ENCODE results near the gene UNC80.

UNC80 gene

GRCh38 chr2:209937893-209938292 lies 166.3 kb downstream of the UNC80 start:
- no peak for DNase-seq

GRCh38 chr2:209938906-209939305 lies 167.3 kb downstream of the UNC80 start:
- no peak overlapping the region for H4K8ac ChIP-seq (ENCODE audit: low read depth, low read length)
- H3K4ac ChIP-seq (ENCODE audit: low read depth, low read length) = no peak overlapping the region
- no peak overlapping the region for H3K23ac ChIP-seq (ENCODE audit: low read length)
- no peak overlapping the region for H3K27ac ChIP-seq (ENCODE audit: low read depth, low read length)
- no peak overlapping the region for H2BK120ac ChIP-seq (ENCODE audit: low read depth, low read length)
- DNase-seq = no peak
- WGBS (ENCODE audit: extremely low coverage, insufficient coverage, low lambda C conversion rate) = no CpG with 5 or more reads among the region's 1 CpG
- H3K4me1 ChIP-seq (ENCODE audit: control insufficient read depth, low read depth, low read length) = no peaks in the 10 kb centered on the region
- no peaks in the 10 kb centered on the region for H3K27me3 ChIP-seq (ENCODE audit: insufficient read depth, low read length, poor library complexity)
- H4K5ac ChIP-seq (ENCODE audit: low read length) = no peak overlapping the region
- no peak overlapping the region for H3K4me3 ChIP-seq (ENCODE audit: low read length)
- no peaks in the 10 kb centered on the region for H3K79me1 ChIP-seq (ENCODE audit: low read length)
- no peak overlapping the region for H3K56ac ChIP-seq (ENCODE audit: low read length)
- H2BK5ac ChIP-seq (ENCODE audit: low read length) = no peak overlapping the region
- no peak overlapping the region for H3K18ac ChIP-seq (ENCODE audit: low read length)
- no peak overlapping the region for H2BK15ac ChIP-seq (replicated peaks; ENCODE audit: low read depth)
- no peak overlapping the region for H3K9ac ChIP-seq (ENCODE audit: low read length)
- no peak overlapping the region for H2AK5ac ChIP-seq (ENCODE audit: low read length)
- no peaks in the 10 kb centered on the region for H3K36me3 ChIP-seq (ENCODE audit: control insufficient read depth, insufficient read depth, low read length)
- no peaks in the 10 kb centered on the region for H3K79me2 ChIP-seq (ENCODE audit: control insufficient read depth, insufficient read depth, low read length)
- H3K4me2 ChIP-seq (ENCODE audit: low read length) = no peak overlapping the region

More at GRCh38 chr2:209937893-209938292, 166.3 kb downstream of the UNC80 start:
- Histone ChIP-seq H2AK5ac (ENCODE audit: low read length) (no peak overlapping the region), H2BK15ac (replicated peaks; ENCODE audit: low read depth) (no peak overlapping the region), H3K18ac (ENCODE audit: low read length) (no peak overlapping the region), H3K4me1 (ENCODE audit: control insufficient read depth, low read depth, low read length) (no peaks in the 10 kb centered on the region), H3K4me2 (ENCODE audit: low read length) (no peak overlapping the region), H3K23ac (ENCODE audit: low read length) (no peak overlapping the region), H3K79me1 (ENCODE audit: low read length) (no peaks in the 10 kb centered on the region), H3K36me3 (ENCODE audit: control insufficient read depth, insufficient read depth, low read length) (no peaks in the 10 kb centered on the region), H3K27me3 (ENCODE audit: insufficient read depth, low read length, poor library complexity) (no peaks in the 10 kb centered on the region), H3K9ac (ENCODE audit: low read length) (no peak overlapping the region), H3K4ac (ENCODE audit: low read depth, low read length) (no peak overlapping the region), H3K56ac (ENCODE audit: low read length) (no peak overlapping the region), H4K5ac (ENCODE audit: low read length) (no peak overlapping the region), H2BK120ac (ENCODE audit: low read depth, low read length) (no peak overlapping the region), H3K27ac (ENCODE audit: low read depth, low read length) (no peak overlapping the region), H3K4me3 (ENCODE audit: low read length) (no peak overlapping the region), H4K8ac (ENCODE audit: low read depth, low read length) (no peak overlapping the region), H2BK5ac (ENCODE audit: low read length) (no peak overlapping the region), H3K79me2 (ENCODE audit: control insufficient read depth, insufficient read depth, low read length) (no peaks in the 10 kb centered on the region)

DNA sequence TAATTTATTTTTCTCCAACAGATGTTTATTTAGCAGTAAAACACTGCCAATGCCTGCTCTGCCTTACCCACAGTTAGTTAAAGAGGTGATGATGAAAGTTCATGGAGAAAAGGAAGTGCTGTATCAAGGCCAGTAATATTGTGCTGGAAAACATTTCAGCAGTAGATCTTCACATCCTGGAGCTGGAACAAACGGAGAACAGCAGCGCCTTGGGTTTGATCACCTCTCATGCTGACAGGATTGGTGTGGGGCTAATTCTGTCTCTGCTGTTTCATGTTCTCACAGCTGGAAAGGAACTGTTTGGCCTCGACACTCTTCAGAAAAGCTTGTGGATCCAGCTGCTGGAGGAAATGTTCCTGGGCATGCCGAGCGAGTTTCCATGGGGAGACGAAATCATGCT lies 169.3 kb downstream of the UNC80 start:
- no peaks in the 10 kb centered on the region for H3K79me1 ChIP-seq (ENCODE audit: low read length)
- H3K56ac ChIP-seq (ENCODE audit: low read length) = no peak overlapping the region
- no peak overlapping the region for H3K4ac ChIP-seq (ENCODE audit: low read depth, low read length)
- no CpG with 5 or more reads among the region's 6 CpGs for WGBS (ENCODE audit: extremely low coverage, insufficient coverage, low lambda C conversion rate)
- H4K8ac ChIP-seq (ENCODE audit: low read depth, low read length) = no peak overlapping the region
- H3K23ac ChIP-seq (ENCODE audit: low read length) = no peak overlapping the region
- H2BK15ac ChIP-seq (replicated peaks; ENCODE audit: low read depth) = no peak overlapping the region
- DNase-seq = no peak
- H3K27me3 ChIP-seq (ENCODE audit: insufficient read depth, low read length, poor library complexity) = no peaks in the 10 kb centered on the region
- H3K4me1 ChIP-seq (ENCODE audit: control insufficient read depth, low read depth, low read length) = no peaks in the 10 kb centered on the region
- H2BK5ac ChIP-seq (ENCODE audit: low read length) = no peak overlapping the region
- no peaks in the 10 kb centered on the region for H3K79me2 ChIP-seq (ENCODE audit: control insufficient read depth, insufficient read depth, low read length)
- H3K27ac ChIP-seq (ENCODE audit: low read depth, low read length) = no peak overlapping the region
- H3K9ac ChIP-seq (ENCODE audit: low read length) = no peak overlapping the region
- no peak overlapping the region for H3K4me3 ChIP-seq (ENCODE audit: low read length)
- H4K5ac ChIP-seq (ENCODE audit: low read length) = no peak overlapping the region
- H3K18ac ChIP-seq (ENCODE audit: low read length) = no peak overlapping the region
- no peaks in the 10 kb centered on the region for H3K36me3 ChIP-seq (ENCODE audit: control insufficient read depth, insufficient read depth, low read length)
- no peak overlapping the region for H2BK120ac ChIP-seq (ENCODE audit: low read depth, low read length)
- H3K4me2 ChIP-seq (ENCODE audit: low read length) = no peak overlapping the region
- H2AK5ac ChIP-seq (ENCODE audit: low read length) = no peak overlapping the region

- H4K5ac ChIP-seq (ENCODE audit: low read length) = no peak overlapping the region
- H3K4ac ChIP-seq (ENCODE audit: low read depth, low read length) = no peak overlapping the region
- H3K9ac ChIP-seq (ENCODE audit: low read length) = no peak overlapping the region
- no peak overlapping the region for H3K4me3 ChIP-seq (ENCODE audit: low read length)
- no peaks in the 10 kb centered on the region for H3K4me1 ChIP-seq (ENCODE audit: control insufficient read depth, low read depth, low read length)
- H3K79me2 ChIP-seq (ENCODE audit: control insufficient read depth, insufficient read depth, low read length) = no peaks in the 10 kb centered on the region
- H3K27me3 ChIP-seq (ENCODE audit: insufficient read depth, low read length, poor library complexity) = no peaks in the 10 kb centered on the region
- DNase-seq = no peak
- H2AK5ac ChIP-seq (ENCODE audit: low read length) = no peak overlapping the region
- no peak overlapping the region for H3K4me2 ChIP-seq (ENCODE audit: low read length)
- no peak overlapping the region for H3K56ac ChIP-seq (ENCODE audit: low read length)
- no peak overlapping the region for H3K23ac ChIP-seq (ENCODE audit: low read length)
- no peak overlapping the region for H2BK120ac ChIP-seq (ENCODE audit: low read depth, low read length)
- H2BK5ac ChIP-seq (ENCODE audit: low read length) = no peak overlapping the region
- H4K8ac ChIP-seq (ENCODE audit: low read depth, low read length) = no peak overlapping the region
- H3K79me1 ChIP-seq (ENCODE audit: low read length) = no peaks in the 10 kb centered on the region
- H3K36me3 ChIP-seq (ENCODE audit: control insufficient read depth, insufficient read depth, low read length) = no peaks in the 10 kb centered on the region
- WGBS (ENCODE audit: extremely low coverage, insufficient coverage, low lambda C conversion rate) = no CpG with 5 or more reads among the region's 2 CpGs
- no peak overlapping the region for H3K27ac ChIP-seq (ENCODE audit: low read depth, low read length)
- H3K18ac ChIP-seq (ENCODE audit: low read length) = no peak overlapping the region
- no peak overlapping the region for H2BK15ac ChIP-seq (replicated peaks; ENCODE audit: low read depth)
Observed at GRCh38 chr2:209942426-209942825, 170.8 kb downstream of the UNC80 start.

DNA sequence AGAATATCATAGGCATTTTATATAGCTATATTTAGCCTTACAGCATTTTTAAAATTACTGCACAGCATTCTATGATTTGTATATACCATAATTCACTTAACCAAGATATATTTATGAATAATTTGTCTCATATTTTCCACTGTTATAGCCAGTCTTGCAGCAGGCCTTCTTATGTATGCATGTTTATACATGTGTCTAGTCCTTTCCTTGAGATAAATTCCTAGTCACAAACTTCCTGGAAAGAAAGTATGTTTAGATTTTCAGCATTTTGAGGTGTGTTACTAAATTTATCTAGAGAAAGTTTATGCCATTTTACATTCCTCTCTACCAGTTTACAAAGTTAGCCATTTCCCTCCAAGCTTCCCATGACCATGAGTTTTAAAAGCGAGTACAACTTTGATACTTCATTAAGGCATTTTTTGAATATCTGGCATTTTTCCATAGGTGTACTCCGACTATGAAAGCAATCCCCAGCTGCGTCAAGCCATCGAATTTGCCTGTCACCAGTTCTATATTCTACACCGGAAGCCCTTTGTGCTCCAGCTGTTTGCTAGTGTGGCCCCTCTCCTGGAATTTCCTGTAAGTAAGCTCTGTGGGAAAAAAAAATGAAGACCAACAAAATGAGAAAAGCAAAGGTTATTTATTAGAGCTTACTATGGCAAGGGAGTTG lies 171.4 kb downstream of the UNC80 start:
- no peak overlapping the region for H3K4me2 ChIP-seq (ENCODE audit: low read length)
- H3K4ac ChIP-seq (ENCODE audit: low read depth, low read length) = no peak overlapping the region
- no peak overlapping the region for H4K8ac ChIP-seq (ENCODE audit: low read depth, low read length)
- no peaks in the 10 kb centered on the region for H3K79me2 ChIP-seq (ENCODE audit: control insufficient read depth, insufficient read depth, low read length)
- H3K27ac ChIP-seq (ENCODE audit: low read depth, low read length) = no peak overlapping the region
- no peak overlapping the region for H3K18ac ChIP-seq (ENCODE audit: low read length)
- H2BK120ac ChIP-seq (ENCODE audit: low read depth, low read length) = no peak overlapping the region
- H3K4me3 ChIP-seq (ENCODE audit: low read length) = no peak overlapping the region
- H2BK5ac ChIP-seq (ENCODE audit: low read length) = no peak overlapping the region
- no peak overlapping the region for H4K5ac ChIP-seq (ENCODE audit: low read length)
- H3K27me3 ChIP-seq (ENCODE audit: insufficient read depth, low read length, poor library complexity) = no peaks in the 10 kb centered on the region
- H3K56ac ChIP-seq (ENCODE audit: low read length) = no peak overlapping the region
- WGBS (ENCODE audit: extremely low coverage, insufficient coverage, low lambda C conversion rate) = no CpG with 5 or more reads among the region's 5 CpGs
- no peaks in the 10 kb centered on the region for H3K4me1 ChIP-seq (ENCODE audit: control insufficient read depth, low read depth, low read length)
- H3K9ac ChIP-seq (ENCODE audit: low read length) = no peak overlapping the region
- no peak overlapping the region for H3K23ac ChIP-seq (ENCODE audit: low read length)
- DNase-seq = no peak
- H3K79me1 ChIP-seq (ENCODE audit: low read length) = no peaks in the 10 kb centered on the region
- no peaks in the 10 kb centered on the region for H3K36me3 ChIP-seq (ENCODE audit: control insufficient read depth, insufficient read depth, low read length)
- no peak overlapping the region for H2BK15ac ChIP-seq (replicated peaks; ENCODE audit: low read depth)
- H2AK5ac ChIP-seq (ENCODE audit: low read length) = no peak overlapping the region

DNA sequence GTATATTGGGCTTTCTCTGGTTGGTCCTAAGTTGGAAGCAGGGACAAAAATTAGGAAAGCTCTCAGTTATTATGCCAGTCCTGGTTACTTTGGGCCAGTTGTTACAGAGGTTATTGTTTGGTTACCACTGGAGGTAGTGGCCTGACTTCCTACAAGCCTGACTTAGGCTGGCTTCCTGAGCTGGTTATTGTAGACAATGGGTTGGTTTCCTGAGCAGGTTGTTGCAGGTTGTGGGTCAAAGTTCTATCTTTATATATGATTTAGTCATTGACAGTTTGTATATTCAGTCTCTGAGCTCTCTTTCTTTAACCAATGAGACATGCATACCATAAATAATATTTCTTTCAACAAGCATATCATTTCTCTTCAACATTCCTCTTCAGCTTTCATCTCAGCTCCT lies 172.1 kb downstream of the UNC80 start:
- H2BK15ac ChIP-seq (replicated peaks; ENCODE audit: low read depth) = no peak overlapping the region
- no peaks in the 10 kb centered on the region for H3K79me1 ChIP-seq (ENCODE audit: low read length)
- no peak overlapping the region for H3K23ac ChIP-seq (ENCODE audit: low read length)
- H3K79me2 ChIP-seq (ENCODE audit: control insufficient read depth, insufficient read depth, low read length) = no peaks in the 10 kb centered on the region
- no peak overlapping the region for H2AK5ac ChIP-seq (ENCODE audit: low read length)
- no peaks in the 10 kb centered on the region for H3K4me1 ChIP-seq (ENCODE audit: control insufficient read depth, low read depth, low read length)
- H3K4ac ChIP-seq (ENCODE audit: low read depth, low read length) = no peak overlapping the region
- H3K36me3 ChIP-seq (ENCODE audit: control insufficient read depth, insufficient read depth, low read length) = no peaks in the 10 kb centered on the region
- H3K18ac ChIP-seq (ENCODE audit: low read length) = no peak overlapping the region
- no peak overlapping the region for H3K4me3 ChIP-seq (ENCODE audit: low read length)
- no peak overlapping the region for H2BK120ac ChIP-seq (ENCODE audit: low read depth, low read length)
- no peak overlapping the region for H4K5ac ChIP-seq (ENCODE audit: low read length)
- no peak overlapping the region for H2BK5ac ChIP-seq (ENCODE audit: low read length)
- no peaks in the 10 kb centered on the region for H3K27me3 ChIP-seq (ENCODE audit: insufficient read depth, low read length, poor library complexity)
- no peak overlapping the region for H3K27ac ChIP-seq (ENCODE audit: low read depth, low read length)
- H4K8ac ChIP-seq (ENCODE audit: low read depth, low read length) = no peak overlapping the region
- no peak overlapping the region for H3K4me2 ChIP-seq (ENCODE audit: low read length)
- DNase-seq = no peak
- H3K56ac ChIP-seq (ENCODE audit: low read length) = no peak overlapping the region
- no peak overlapping the region for H3K9ac ChIP-seq (ENCODE audit: low read length)
